ENCODE data around the gene SOX5.

DNA sequence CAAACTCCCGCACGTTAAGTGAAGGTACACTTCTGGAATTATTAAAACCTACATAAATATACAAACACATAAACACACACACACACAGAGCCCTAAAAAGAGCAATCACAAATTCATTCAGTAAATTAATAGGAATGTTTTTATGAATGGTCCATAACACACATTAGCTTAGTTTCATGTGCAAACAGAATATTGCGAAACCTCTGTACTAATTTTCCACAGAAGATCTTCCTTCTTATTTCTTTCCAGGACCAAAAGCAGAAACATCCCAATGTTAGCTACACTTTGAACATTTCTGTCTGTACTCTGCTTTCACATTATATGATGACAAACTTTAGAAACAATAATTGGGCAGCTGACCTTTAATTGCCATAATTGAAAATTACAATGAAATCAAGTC lies 101.6 kb downstream of the SOX5 start:
- TF ChIP-seq, protein P1, sequence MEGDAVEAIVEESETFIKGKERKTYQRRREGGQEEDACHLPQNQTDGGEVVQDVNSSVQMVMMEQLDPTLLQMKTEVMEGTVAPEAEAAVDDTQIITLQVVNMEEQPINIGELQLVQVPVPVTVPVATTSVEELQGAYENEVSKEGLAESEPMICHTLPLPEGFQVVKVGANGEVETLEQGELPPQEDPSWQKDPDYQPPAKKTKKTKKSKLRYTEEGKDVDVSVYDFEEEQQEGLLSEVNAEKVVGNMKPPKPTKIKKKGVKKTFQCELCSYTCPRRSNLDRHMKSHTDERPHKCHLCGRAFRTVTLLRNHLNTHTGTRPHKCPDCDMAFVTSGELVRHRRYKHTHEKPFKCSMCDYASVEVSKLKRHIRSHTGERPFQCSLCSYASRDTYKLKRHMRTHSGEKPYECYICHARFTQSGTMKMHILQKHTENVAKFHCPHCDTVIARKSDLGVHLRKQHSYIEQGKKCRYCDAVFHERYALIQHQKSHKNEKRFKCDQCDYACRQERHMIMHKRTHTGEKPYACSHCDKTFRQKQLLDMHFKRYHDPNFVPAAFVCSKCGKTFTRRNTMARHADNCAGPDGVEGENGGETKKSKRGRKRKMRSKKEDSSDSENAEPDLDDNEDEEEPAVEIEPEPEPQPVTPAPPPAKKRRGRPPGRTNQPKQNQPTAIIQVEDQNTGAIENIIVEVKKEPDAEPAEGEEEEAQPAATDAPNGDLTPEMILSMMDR (IDR thresholded peaks at IDR 0.05 in 4 of 5, conservative IDR thresholded peaks at IDR 0.05 in 1 of 5): no peak
- no peak for TF ChIP-seq POLR2A (IDR thresholded peaks at IDR 0.05)

Measured in gastrocnemius medialis (tissue), 4 donors.